Parathyroid adenoma (tissue), 2 donors: ENCODE results near the gene RLN3.
"Not testable (repeated sequence)": the region's sequence is repeated elsewhere in the genome, so short reads cannot be mapped to it uniquely, and the experiment has no call there.

Source experiments
- H2AFZ ChIP-seq: fragments of 300-600 bp; sonication (generic); one replicate; pipeline ENCODE4 v1.7.0; 2017; ENCODE audit warnings: antibody characterized with exemption, mild to moderate bottlenecking
- H3K27ac ChIP-seq: fragments of 300-600 bp; sonication (generic); one replicate; pipeline ENCODE4 v1.7.0; 2017
- H3K27me3 ChIP-seq: fragments of 300-600 bp; sonication (generic); one replicate; pipeline ENCODE4 v1.7.0; 2017; ENCODE audit warnings: low read length; ENCODE audit not compliant: control insufficient read depth, insufficient read depth
- H3K36me3 ChIP-seq: fragments of 300-600 bp; sonication (generic); one replicate; pipeline ENCODE4 v1.7.0; 2017; ENCODE audit warnings: low read length; ENCODE audit not compliant: control insufficient read depth, insufficient read depth
- H3K4me1 ChIP-seq: fragments of 300-600 bp; sonication (generic); one replicate; pipeline ENCODE4 v1.7.0; 2017; ENCODE audit warnings: control low read depth
- H3K4me2 ChIP-seq: fragments of 300-600 bp; sonication (generic); one replicate; pipeline ENCODE4 v1.7.0; 2017; ENCODE audit warnings: low read length
- H3K4me3 ChIP-seq: fragments of 300-600 bp; sonication (generic); one replicate; pipeline ENCODE4 v1.7.0; 2017; ENCODE audit warnings: low read depth, low read length
- H3K79me2 ChIP-seq: fragments of 300-600 bp; sonication (generic); one replicate; pipeline ENCODE4 v1.7.0; 2017; ENCODE audit warnings: control low read depth
- H3K9ac ChIP-seq: fragments of 300-600 bp; sonication (generic); one replicate; pipeline ENCODE4 v1.7.0; 2017; ENCODE audit warnings: mild to moderate bottlenecking
- H3K9me3 ChIP-seq: fragments of 300-600 bp; sonication (generic); one replicate; pipeline ENCODE4 v1.7.0; 2017; ENCODE audit warnings: low read length; ENCODE audit not compliant: control insufficient read depth
- TF ChIP-seq, protein P1 (sequence below): fragments of 300-600 bp; sonication (generic); IDR thresholded peaks from one replicate; pipeline ENCODE4 v1.7.0; 2017; ENCODE audit warnings: antibody characterized with exemption, mild to moderate bottlenecking
- donor health status: primary hyperparathyroidism.

Gene RLN3

GRCh38 chr19:14035706-14036105 lies 7.8 kb downstream of the RLN3 start:
- no peak overlapping the region for H3K9ac ChIP-seq
- H3K4me2 ChIP-seq = no peak overlapping the region
- no peaks in the 10 kb centered on the region for H3K36me3 ChIP-seq
- H3K79me2 ChIP-seq = no peaks in the 10 kb centered on the region
- H2AFZ ChIP-seq = no peak overlapping the region
- H3K9me3 ChIP-seq = no peaks in the 10 kb centered on the region
- no peaks in the 10 kb centered on the region for H3K4me1 ChIP-seq
- H3K27ac ChIP-seq = no peak overlapping the region
- H3K27me3 ChIP-seq = no peaks in the 10 kb centered on the region
- H3K4me3 ChIP-seq = no peak overlapping the region
- TF ChIP-seq, protein P1, sequence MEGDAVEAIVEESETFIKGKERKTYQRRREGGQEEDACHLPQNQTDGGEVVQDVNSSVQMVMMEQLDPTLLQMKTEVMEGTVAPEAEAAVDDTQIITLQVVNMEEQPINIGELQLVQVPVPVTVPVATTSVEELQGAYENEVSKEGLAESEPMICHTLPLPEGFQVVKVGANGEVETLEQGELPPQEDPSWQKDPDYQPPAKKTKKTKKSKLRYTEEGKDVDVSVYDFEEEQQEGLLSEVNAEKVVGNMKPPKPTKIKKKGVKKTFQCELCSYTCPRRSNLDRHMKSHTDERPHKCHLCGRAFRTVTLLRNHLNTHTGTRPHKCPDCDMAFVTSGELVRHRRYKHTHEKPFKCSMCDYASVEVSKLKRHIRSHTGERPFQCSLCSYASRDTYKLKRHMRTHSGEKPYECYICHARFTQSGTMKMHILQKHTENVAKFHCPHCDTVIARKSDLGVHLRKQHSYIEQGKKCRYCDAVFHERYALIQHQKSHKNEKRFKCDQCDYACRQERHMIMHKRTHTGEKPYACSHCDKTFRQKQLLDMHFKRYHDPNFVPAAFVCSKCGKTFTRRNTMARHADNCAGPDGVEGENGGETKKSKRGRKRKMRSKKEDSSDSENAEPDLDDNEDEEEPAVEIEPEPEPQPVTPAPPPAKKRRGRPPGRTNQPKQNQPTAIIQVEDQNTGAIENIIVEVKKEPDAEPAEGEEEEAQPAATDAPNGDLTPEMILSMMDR = no peak

DNA sequence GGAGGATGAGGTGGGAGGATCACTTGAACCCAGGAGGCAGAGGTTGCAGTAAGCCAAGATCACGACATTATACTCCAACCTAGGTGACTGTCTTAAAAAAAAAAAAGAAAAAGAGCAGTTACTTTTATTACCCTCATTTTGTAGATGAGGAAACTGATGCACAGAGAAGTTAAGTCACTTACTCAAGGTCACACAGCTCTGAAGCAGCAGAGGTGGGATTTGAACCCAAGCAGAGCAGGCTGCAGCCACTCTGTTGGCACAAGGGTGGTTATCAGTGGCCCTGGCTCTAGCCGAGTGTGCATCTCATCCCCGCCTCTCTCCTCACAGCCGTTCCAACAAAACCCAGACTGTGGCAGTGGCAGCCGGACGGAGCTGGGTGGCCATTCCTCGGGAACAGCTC lies 11.2 kb downstream of the RLN3 start:
- Histone ChIP-seq H3K27me3 (no peaks in the 10 kb centered on the region), H3K4me2 (no peak overlapping the region), H3K4me1 (no peaks in the 10 kb centered on the region), H3K79me2 (no peaks in the 10 kb centered on the region), H3K36me3 (no peaks in the 10 kb centered on the region), H3K9ac (no peak overlapping the region), H3K27ac (no peak overlapping the region), H3K9me3 (no peaks in the 10 kb centered on the region), H2AFZ (no peak overlapping the region), H3K4me3 (no peak overlapping the region)
- TF ChIP-seq, protein P1 = no peak

GRCh38 chr19:14042659-14043608 lies 15.0 kb downstream of the RLN3 start:
- TF ChIP-seq, protein P1 = peak; percentile 67
- Histone ChIP-seq H3K27ac (peak overlapping the region; percentile 6), H3K4me3 (peak overlapping the region; percentile 16), H2AFZ (peak overlapping the region; percentile 10)
- not testable (repeated sequence) for H3K9me3 ChIP-seq, H3K27me3 ChIP-seq, H3K4me2 ChIP-seq, H3K4me1 ChIP-seq, H3K36me3 ChIP-seq, H3K9ac ChIP-seq, H3K79me2 ChIP-seq

DNA sequence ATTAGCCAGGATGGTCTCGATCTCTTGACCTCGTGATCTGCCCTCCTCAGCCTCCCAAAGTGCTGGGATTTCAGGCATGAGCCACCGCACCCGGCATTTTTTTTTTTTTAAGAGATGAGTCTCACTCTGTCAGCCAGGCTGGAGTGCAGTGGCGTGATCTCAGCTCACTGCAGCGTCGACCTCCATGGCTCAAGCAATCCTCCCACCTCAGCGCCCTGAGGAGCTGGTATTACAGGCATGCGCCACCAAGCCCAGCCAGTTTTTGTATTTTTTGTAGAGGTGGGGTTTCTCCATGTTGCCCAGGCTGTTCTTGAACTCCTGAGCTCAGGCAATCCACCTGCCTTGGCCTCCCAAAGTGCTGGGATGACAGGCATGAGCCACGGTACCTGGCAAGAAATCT lies 19.9 kb downstream of the RLN3 start:
- H3K9ac ChIP-seq, H2AFZ ChIP-seq, H3K36me3 ChIP-seq, H3K4me3 ChIP-seq, H3K9me3 ChIP-seq, H3K27ac ChIP-seq, H3K4me1 ChIP-seq, H3K27me3 ChIP-seq, H3K4me2 ChIP-seq, H3K79me2 ChIP-seq: not testable (repeated sequence)

- no peak overlapping the region for H3K9ac ChIP-seq
- TF ChIP-seq, protein P1 = peak; percentile 67
- no peak overlapping the region for H2AFZ ChIP-seq
- no peaks in the 10 kb centered on the region for H3K4me1 ChIP-seq
- no peaks in the 10 kb centered on the region for H3K27me3 ChIP-seq
- H3K4me3 ChIP-seq = no peak overlapping the region
- H3K9me3 ChIP-seq = no peaks in the 10 kb centered on the region
- no peaks in the 10 kb centered on the region for H3K36me3 ChIP-seq
- no peak overlapping the region for H3K4me2 ChIP-seq
- no peaks in the 10 kb centered on the region for H3K79me2 ChIP-seq
- no peak overlapping the region for H3K27ac ChIP-seq
These were observed 20.6 kb downstream of the RLN3 start for GRCh38 chr19:14048443-14049153.
